HepG2 (cell line): ENCODE measurements around the gene PLVAP. TPM values are rescaled to one million over a fixed set of nuclear protein-coding genes. Genes with fewer than 3 reads are reported as not detected.
A peak's percentile ranks its signal among the peaks of the same experiment; 100 is the strongest.

ENCODE experiments used
- E2F2 ChIP-seq: sonication (generic); formaldehyde crosslinking; IDR thresholded peaks from 2 replicates; pipeline ENCODE4 v1.4.0; 2020; ENCODE audit warnings: missing genetic modification reagents, borderline replicate concordance
- FLYWCH1 ChIP-seq: sonication (generic); formaldehyde crosslinking; IDR thresholded peaks from 2 replicates; pipeline ENCODE4 v1.8.1; 2023; ENCODE audit warnings: mild to moderate bottlenecking, missing genetic modification reagents
- FOXK2 ChIP-seq: fragments of 450-650 bp; IDR thresholded peaks from 2 replicates; pipeline ENCODE4 v1.6.1; 2016
- HNF1A ChIP-seq, 2 experiments: sonication (generic) in 1 of 2; formaldehyde crosslinking in 1 of 2; IDR thresholded peaks; 2 replicates each; pipeline versions ENCODE4 v1.4.0 to v1.6.1; 2016 to 2020; ENCODE audit warnings: borderline replicate concordance in 1 of 2, low read depth in 1 of 2, mild to moderate bottlenecking in 1 of 2, missing genetic modification reagents in 1 of 2
- NCOR1 ChIP-seq: fragments of 200-600 bp; sonication (generic); IDR thresholded peaks from 2 replicates; pipeline ENCODE4 v1.7.0; 2017; ENCODE audit warnings: antibody characterized with exemption, low read length, borderline replicate concordance
- NFKBIZ ChIP-seq: IDR thresholded peaks from 2 replicates; pipeline ENCODE4 v1.6.1; 2018; ENCODE audit warnings: missing genetic modification reagents, missing compliant biosample characterization
- RXRB ChIP-seq: IDR thresholded peaks from 2 replicates; pipeline ENCODE4 v1.6.1; 2016; ENCODE audit warnings: borderline replicate concordance, missing genetic modification reagents, missing compliant biosample characterization
- SIN3A ChIP-seq: IDR thresholded peaks from 2 replicates; pipeline ENCODE4 v1.6.1; 2011; ENCODE audit warnings: low read depth, mild to moderate bottlenecking, control low read depth, low read length, borderline replicate concordance
- TBL1XR1 ChIP-seq: fragments of 150-350 bp; IDR thresholded peaks from 2 replicates; pipeline ENCODE4 v1.6.1; 2014; ENCODE audit warnings: borderline replicate concordance, low read length; ENCODE audit not compliant: partially characterized antibody
- TEAD3 ChIP-seq: optimal IDR thresholded peaks from 2 replicates; pipeline ENCODE3; 2016; ENCODE audit warnings: borderline replicate concordance
- ZFY ChIP-seq: sonication (generic); formaldehyde crosslinking; IDR thresholded peaks from 2 replicates; pipeline ENCODE4 v1.4.0; 2020; ENCODE audit warnings: missing genetic modification reagents
- ZMYM4 ChIP-seq: sonication (generic); formaldehyde crosslinking; IDR thresholded peaks from 2 replicates; pipeline ENCODE4 v1.8.1; 2023; ENCODE audit warnings: mild to moderate bottlenecking, missing genetic modification reagents
- ZNF282 ChIP-seq: fragments of 450-650 bp; IDR thresholded peaks from 2 replicates; pipeline ENCODE4 v1.6.1; 2018; ENCODE audit not compliant: partially characterized antibody
- ZNF296 ChIP-seq: sonication (generic); formaldehyde crosslinking; conservative IDR thresholded peaks from 2 replicates; pipeline ENCODE4 v1.5.0; 2020; ENCODE audit warnings: mild to moderate bottlenecking, missing genetic modification reagents
- ZSCAN29 ChIP-seq: sonication (generic); formaldehyde crosslinking; conservative IDR thresholded peaks from 2 replicates; pipeline ENCODE4 v1.4.0; 2020; ENCODE audit warnings: mild to moderate bottlenecking, missing genetic modification reagents
- polyA plus RNA-seq, 8 experiments: library from polyadenylated mRNA; depleted of rRNA in 3 of 8; stranded (reverse) in 7 of 8; unstranded in 1 of 8; fragments of >200 nt; fragmentation: Illumina TruSeq in 4 of 8; extraction: Trizol in 4 of 8; gene quantifications; 2 replicates each; pipeline versions ENCODE4 v1.2.1 to v1.2.3, GENCODE V29; 2011 to 2016; ENCODE audit warnings: low read depth in 4 of 8, missing spikeins in 1 of 8, mixed read lengths in 1 of 8; ENCODE audit not compliant: insufficient read depth in 1 of 8
- total RNA-seq, 5 experiments: library from RNA; depleted of rRNA; stranded (reverse); fragments of >200 nt; fragmentation: Illumina TruSeq; extraction: Trizol; gene quantifications; 2 replicates each; pipeline ENCODE4 v1.2.3, GENCODE V29; 2016; ENCODE audit warnings: low read depth in 1 of 5
- TF ChIP-seq, protein P1 (sequence below): sonication (generic); formaldehyde crosslinking; conservative IDR thresholded peaks from 2 replicates; pipeline ENCODE4 v1.8.0; 2022; ENCODE audit warnings: low read depth, missing genetic modification reagents
- TF ChIP-seq, protein P2 (sequence below): sonication (generic); formaldehyde crosslinking; IDR thresholded peaks from 2 replicates; pipeline ENCODE4 v1.4.0; 2020; ENCODE audit warnings: missing genetic modification reagents, borderline replicate concordance

The PLVAP gene
- total and polyA plus RNA-seq, 2 of the 13 experiments (the other 11 are each of a cell fraction or from before 2014, with no cell fraction given) = 0.26 TPM; not detected in 1

GRCh38 chr19:17309198-17309964 is 67.8 kb downstream of the PLVAP start, which contains the start of gene DDA1 (continued):
- TF ChIP-seq, protein P1, sequence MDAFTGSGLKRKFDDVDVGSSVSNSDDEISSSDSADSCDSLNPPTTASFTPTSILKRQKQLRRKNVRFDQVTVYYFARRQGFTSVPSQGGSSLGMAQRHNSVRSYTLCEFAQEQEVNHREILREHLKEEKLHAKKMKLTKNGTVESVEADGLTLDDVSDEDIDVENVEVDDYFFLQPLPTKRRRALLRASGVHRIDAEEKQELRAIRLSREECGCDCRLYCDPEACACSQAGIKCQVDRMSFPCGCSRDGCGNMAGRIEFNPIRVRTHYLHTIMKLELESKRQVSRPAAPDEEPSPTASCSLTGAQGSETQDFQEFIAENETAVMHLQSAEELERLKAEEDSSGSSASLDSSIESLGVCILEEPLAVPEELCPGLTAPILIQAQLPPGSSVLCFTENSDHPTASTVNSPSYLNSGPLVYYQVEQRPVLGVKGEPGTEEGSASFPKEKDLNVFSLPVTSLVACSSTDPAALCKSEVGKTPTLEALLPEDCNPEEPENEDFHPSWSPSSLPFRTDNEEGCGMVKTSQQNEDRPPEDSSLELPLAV (CRISPR knock-in tag) = no peak
- TF ChIP-seq ZSCAN29 (CRISPR knock-in tag) (no peak), ZMYM4 (CRISPR knock-in tag) (peak; percentile 52), NCOR1 (no peak; the same call in 1 of the 2 replicates), E2F2 (CRISPR knock-in tag) (no peak), RXRB (CRISPR knock-in tag) (no peak), TEAD3 (CRISPR knock-in tag) (no peak), TBL1XR1 (no peak), ZNF296 (CRISPR knock-in tag) (no peak), NFKBIZ (CRISPR knock-in tag) (0 out of 2 replicates have a peak, but pooled peaks have one; percentile 60), ZFY (peak; percentile 79), HNF1A (IDR thresholded peaks at IDR 0.05; ENCODE audit: low read depth) (no peak), HNF1A (CRISPR knock-in tag; IDR thresholded peaks at IDR 0.05; ENCODE audit: borderline replicate concordance) (no peak), FLYWCH1 (CRISPR knock-in tag) (no peak), SIN3A (peak; percentile 52; the same call in 1 of the 2 replicates), ZNF282 (no peak), FOXK2 (no peak)
- TF ChIP-seq, protein P2, sequence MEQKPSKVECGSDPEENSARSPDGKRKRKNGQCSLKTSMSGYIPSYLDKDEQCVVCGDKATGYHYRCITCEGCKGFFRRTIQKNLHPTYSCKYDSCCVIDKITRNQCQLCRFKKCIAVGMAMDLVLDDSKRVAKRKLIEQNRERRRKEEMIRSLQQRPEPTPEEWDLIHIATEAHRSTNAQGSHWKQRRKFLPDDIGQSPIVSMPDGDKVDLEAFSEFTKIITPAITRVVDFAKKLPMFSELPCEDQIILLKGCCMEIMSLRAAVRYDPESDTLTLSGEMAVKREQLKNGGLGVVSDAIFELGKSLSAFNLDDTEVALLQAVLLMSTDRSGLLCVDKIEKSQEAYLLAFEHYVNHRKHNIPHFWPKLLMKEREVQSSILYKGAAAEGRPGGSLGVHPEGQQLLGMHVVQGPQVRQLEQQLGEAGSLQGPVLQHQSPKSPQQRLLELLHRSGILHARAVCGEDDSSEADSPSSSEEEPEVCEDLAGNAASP (CRISPR knock-in tag) = no peak
